Lung microvascular endothelial cell (primary cell): ENCODE results near the gene NEB. TPM values are rescaled to one million over a fixed set of nuclear protein-coding genes. Genes with fewer than 3 reads are reported as not detected.
"Not testable (repeated sequence)": the region's sequence is repeated elsewhere in the genome, so short reads cannot be mapped to it uniquely, and the experiment has no call there.

Experiments used
- DNase-seq, 2 donors: peaks; one replicate each; pipeline versions ENCODE4 v3.0.0 to v3.0.0-alpha.2; 2010; ENCODE audit warnings: low read depth in 2 of 2
- total RNA-seq: library from RNA; depleted of rRNA; stranded (reverse); fragments of >200 nt; gene quantifications from 2 replicates; pipeline ENCODE4 v1.2.1, GENCODE V29; 2014

The NEB gene
- total RNA-seq, 1 donor from 2014 or later: 0.99 TPM

- no peak for DNase-seq
Measured at GRCh38 chr2:151654085-151654484, 80.2 kb downstream of the NEB start.

- DNase-seq: no peak
Measured at GRCh38 chr2:151651274-151651673, 83.0 kb downstream of the NEB start.

DNA sequence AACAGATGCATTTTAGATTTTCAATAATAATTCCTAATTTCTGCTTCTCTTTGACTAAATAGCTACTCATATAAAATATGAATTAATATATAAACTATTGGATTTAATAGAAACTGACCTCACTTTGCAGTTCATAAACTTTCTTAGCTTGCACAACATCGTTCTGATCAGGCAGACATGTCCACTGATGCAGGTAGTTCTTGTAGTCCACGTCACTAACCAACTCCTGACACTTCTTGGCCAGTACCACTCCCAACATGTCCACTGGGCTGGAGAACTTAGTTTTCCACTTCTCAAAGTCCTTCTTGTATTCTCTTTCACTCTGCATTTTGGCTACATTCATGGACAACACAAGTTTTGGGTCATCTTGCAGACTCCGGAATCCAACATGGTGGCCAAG, 83.8 kb downstream of the NEB start:
- no peak for DNase-seq

GRCh38 chr2:151649966-151650365, 84.3 kb downstream of the NEB start:
- no peak for DNase-seq

DNA sequence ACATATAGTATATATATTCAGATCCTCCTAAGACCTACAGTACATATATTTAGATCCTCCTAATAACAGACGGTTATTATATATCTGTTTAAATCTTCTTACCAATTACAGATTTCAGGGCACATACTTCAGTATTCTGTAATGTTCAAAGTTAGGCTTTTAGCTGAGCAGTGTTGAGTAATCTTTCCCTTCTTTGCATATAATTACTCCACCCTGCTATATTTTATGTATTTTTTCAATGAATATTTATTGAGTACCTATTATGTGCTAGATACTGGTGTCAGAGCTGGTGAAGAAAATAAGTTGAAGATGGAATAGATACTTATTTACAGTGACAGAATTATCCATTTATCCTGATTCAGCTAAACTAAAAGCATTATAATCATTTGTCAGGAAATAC, 84.9 kb downstream of the NEB start:
- no peak for DNase-seq

DNA sequence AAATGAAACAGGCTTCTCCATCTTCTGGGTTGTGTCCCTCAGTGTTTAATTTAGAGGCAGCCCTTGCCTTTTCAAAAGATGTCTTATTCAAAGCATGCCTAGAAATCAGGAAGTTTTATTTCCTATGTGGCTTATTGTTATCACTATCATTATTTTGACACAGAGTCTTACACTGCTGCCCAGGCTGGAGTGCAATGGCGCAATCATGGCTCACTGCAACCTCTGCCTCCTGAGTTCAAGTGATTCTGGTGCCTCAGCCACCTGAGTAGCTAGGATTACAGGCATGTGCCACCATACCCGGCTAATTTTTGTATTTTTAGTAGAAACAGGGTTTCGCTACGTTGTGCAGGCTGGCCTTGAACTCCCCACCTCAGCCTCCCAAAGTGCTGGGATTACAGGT, 87.8 kb downstream of the NEB start:
- not testable (repeated sequence) for DNase-seq

- no peak for DNase-seq
Measured at GRCh38 chr2:151644580-151644979, 89.7 kb downstream of the NEB start.

GRCh38 chr2:151641895-151642294, 92.4 kb downstream of the NEB start:
- DNase-seq: not testable (repeated sequence)

- no peak for DNase-seq
Measured at GRCh38 chr2:151640087-151640486, 94.2 kb downstream of the NEB start.

- DNase-seq: no peak
Measured at GRCh38 chr2:151638990-151639389, 95.3 kb downstream of the NEB start.

DNA sequence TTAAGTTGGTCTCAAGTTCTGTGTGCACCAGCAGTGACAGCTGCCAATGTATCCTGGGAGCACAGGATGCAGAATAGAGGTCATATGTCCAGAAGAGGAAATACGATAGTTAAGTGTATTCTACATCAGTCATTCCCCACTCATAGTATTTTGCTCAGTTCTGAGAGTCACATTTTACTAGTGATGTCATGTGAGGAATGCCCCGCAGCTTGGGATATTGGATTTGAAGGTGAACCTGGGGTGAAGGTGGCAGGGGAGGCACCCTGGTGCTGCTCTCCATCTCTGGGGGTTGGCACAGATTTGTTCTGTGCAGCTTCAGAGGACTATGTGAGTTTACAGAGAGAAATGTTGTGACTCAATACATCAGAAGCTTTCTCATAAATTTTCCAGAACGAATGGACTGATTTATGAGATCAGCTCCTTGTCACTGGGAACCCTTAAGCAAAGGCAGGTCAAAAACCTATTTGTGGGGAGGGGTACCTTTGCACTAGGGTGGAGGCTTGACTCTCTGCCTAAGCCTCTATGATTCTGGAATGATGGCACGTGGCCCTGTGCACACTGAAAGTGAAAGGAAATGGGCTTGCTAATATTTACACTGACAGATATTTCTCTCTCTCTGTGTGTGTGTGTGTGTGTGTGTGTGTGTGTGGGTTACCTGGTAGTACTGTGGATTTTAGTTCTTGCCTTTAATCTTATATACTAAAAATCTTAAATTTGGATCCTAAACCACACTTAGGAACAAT, 95.9 kb downstream of the NEB start:
- peak; percentile 45 to 80 for DNase-seq

GRCh38 chr2:151637271-151637781, 97.0 kb downstream of the NEB start:
- DNase-seq: peak; percentile 57 to 60

GRCh38 chr2:151634736-151635467, 99.4 kb downstream of the NEB start:
- no peak for DNase-seq

DNA sequence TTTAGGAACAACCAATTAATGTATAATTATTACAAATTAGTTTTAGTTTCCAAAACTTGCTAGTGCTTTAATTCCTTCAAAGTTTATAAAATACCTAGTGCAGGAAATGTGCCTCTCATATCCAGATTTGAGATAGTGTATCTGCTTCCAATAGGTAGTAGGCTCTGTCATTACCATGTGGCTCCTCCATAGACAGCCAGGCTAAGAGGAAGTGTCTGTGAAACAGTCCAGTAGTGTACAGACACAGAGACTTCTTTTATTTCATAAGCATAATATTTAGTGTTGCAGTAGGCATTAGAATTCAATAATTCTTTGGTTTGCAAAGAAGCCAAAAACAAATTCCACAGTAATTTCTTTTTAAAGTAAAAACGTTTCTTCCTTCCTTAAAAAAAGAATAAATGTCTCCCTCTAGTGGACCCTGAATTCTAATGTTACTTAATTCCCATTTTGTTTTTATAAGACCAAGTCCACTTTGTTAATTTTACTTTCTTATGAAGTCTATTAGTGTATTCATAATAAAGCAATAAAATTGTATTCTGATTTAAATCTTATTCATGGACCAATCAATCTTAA, 101.2 kb downstream of the NEB start:
- DNase-seq: peak; percentile 48 to 65

GRCh38 chr2:151630372-151630771, 103.9 kb downstream of the NEB start:
- no peak for DNase-seq

DNA sequence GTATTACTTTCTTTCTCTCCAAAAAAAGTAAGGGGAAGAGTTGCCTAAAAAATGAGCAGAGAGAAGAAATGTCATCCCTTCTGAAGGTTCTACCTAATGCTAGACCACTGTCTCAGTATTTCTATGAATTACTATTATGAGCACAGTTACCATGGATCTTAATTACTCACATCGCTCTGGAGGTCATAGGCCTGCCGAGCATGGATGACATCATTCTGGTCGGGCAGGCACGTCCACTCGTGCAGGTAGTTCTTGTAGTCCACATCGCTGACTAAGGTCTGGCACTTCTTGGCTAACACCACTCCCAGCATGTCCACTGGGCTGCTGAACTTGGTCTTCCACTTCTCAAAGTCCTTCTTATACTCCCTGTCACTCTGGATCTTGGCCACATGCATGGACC, 106.9 kb downstream of the NEB start:
- DNase-seq: no peak

- DNase-seq: no peak
Measured at GRCh38 chr2:151624271-151624670, 110.0 kb downstream of the NEB start.

DNA sequence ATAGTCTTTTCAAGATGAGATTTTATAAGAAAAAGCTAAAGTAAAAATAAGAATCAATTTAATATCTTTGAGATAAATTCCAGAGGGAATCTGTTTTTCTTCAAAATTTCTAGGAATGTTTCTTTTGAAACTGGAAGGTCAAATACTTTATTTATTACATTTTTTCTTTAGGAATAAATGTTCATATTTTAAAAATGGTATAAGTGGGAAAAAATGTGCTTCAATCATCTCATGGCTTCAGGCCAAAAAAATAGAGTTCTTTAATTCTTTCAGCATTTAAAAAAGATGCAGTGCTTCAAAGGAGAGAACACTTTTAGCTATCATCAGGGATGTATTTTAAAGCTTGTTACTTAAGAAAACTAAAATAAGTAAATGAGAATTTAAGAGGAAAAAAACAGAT, 110.6 kb downstream of the NEB start:
- no peak for DNase-seq

- DNase-seq: no peak
Measured at GRCh38 chr2:151620761-151621160, 113.5 kb downstream of the NEB start.

- DNase-seq: peak; percentile 99
Measured at GRCh38 chr2:151619337-151619989, 114.8 kb downstream of the NEB start.

DNA sequence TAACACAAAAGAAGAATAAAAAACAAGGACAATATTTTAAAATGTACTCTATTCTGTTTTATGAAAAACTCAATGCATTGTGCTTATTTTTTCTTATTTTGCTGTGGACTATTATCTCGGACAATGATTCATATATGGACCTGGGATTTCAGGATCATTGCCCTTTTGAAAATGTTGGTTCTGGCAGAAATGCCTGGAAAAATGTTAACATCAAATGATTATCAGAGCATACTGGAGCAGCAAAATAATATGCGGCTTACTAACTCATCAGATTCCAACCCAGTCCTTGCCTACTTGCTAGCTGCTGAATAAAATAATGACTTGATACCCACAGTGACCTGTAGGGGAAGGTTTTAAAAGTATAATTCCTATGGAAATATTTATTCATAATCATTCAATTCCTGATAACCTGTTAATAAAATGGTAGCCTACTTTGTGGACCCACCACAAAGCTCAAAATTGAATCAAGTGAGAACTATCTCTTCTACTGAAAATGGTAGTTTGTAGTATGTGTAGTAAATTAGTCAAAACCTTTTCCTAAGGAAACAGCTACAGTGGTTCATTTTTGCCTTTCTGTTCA, 117.4 kb downstream of the NEB start:
- peak in 1 of 2 donors; percentile 85 for DNase-seq
